WTC11 (cell line): ENCODE measurements around the gene IVD. TPM values are rescaled to one million over a fixed set of nuclear protein-coding genes. Genes with fewer than 3 reads are reported as not detected.

Experiments
- ATAC-seq: fragments of 200-7000 bp; cut with Tn5 transposase; 2 replicates; pipeline ENCODE4 v1.10.0; 2021; ENCODE audit warnings: mild to moderate bottlenecking, moderate library complexity
- CTCF ChIA-PET: fragments of 300-600 bp; sonication (Branson Sonifier 250); formaldehyde crosslinking; loops from one replicate; lab custom pipeline; 2021; ENCODE audit warnings: antibody characterized with exemption; lab: Charles Lee
- POLR2A ChIA-PET: fragments of 350-600 bp; sonication (Branson Sonifier 250); formaldehyde crosslinking; loops from one replicate; lab custom pipeline; 2021; ENCODE audit warnings: antibody characterized with exemption; lab: Charles Lee
- DNase-seq: peaks from one replicate; pipeline ENCODE4 v3.0.0; 2021; ENCODE audit warnings: low spot score
- H3K27ac Mint-ChIP-seq: 2 replicates; pipeline ENCODE4 v1.8.0; 2021; ENCODE audit warnings: mixed read lengths
- H3K27me3 Mint-ChIP-seq: 2 replicates; pipeline ENCODE4 v1.8.0; 2021; ENCODE audit warnings: low read depth, mild to moderate bottlenecking, moderate library complexity, mixed read lengths
- H3K36me3 Mint-ChIP-seq: 2 replicates; pipeline ENCODE4 v1.8.0; 2021; ENCODE audit warnings: mixed read lengths
- H3K4me1 Mint-ChIP-seq: 2 replicates; pipeline ENCODE4 v1.8.0; 2022; ENCODE audit warnings: mixed read lengths
- H3K4me3 Mint-ChIP-seq: 2 replicates; pipeline ENCODE4 v1.8.0; 2021; ENCODE audit warnings: mild to moderate bottlenecking, moderate library complexity, mixed read lengths
- H3K9me3 Mint-ChIP-seq: 2 replicates; pipeline ENCODE4 v1.8.0; 2021; ENCODE audit warnings: mixed read lengths
- CBFB ChIP-seq: sonication (generic); formaldehyde crosslinking; IDR thresholded peaks from 2 replicates; pipeline ENCODE4 v1.8.1; 2022; ENCODE audit warnings: mild to moderate bottlenecking, low read depth, missing genetic modification reagents
- ESRRA ChIP-seq: sonication (generic); formaldehyde crosslinking; IDR thresholded peaks from 2 replicates; pipeline ENCODE4 v1.8.1; 2022; ENCODE audit warnings: mild to moderate bottlenecking, missing genetic modification reagents, borderline replicate concordance
- ETV6 ChIP-seq: sonication (generic); formaldehyde crosslinking; IDR thresholded peaks from 2 replicates; pipeline ENCODE4 v1.8.1; 2022; ENCODE audit warnings: mild to moderate bottlenecking, missing genetic modification reagents
- FOXJ3 ChIP-seq: sonication (generic); formaldehyde crosslinking; IDR thresholded peaks from 2 replicates; pipeline ENCODE4 v1.9.0; 2021; ENCODE audit warnings: missing genetic modification reagents, mild to moderate bottlenecking, borderline replicate concordance
- GRHL2 ChIP-seq: fragments of 250-450 bp; sonication (Bioruptor Pico); IDR thresholded peaks from 2 replicates; pipeline ENCODE4 v1.8.0; 2022; ENCODE audit warnings: mild to moderate bottlenecking, moderate library complexity; ENCODE audit not compliant: insufficient replicate concordance, severe bottlenecking
- GTF2I ChIP-seq: fragments of 250-450 bp; sonication (Bioruptor Pico); conservative IDR thresholded peaks from 2 replicates; pipeline ENCODE4 v1.4.0; 2021; ENCODE audit warnings: mild to moderate bottlenecking
- JUN ChIP-seq: sonication (generic); formaldehyde crosslinking; IDR thresholded peaks from 2 replicates; pipeline ENCODE4 v1.8.0; 2023; ENCODE audit warnings: mild to moderate bottlenecking, missing genetic modification reagents
- NFATC4 ChIP-seq: fragments of 250-450 bp; sonication (Bioruptor Pico); IDR thresholded peaks from 2 replicates; pipeline ENCODE4 v1.9.0; 2021; ENCODE audit warnings: mild to moderate bottlenecking
- NR2C2 ChIP-seq: sonication (generic); formaldehyde crosslinking; IDR thresholded peaks from 2 replicates; pipeline ENCODE4 v1.8.0; 2022; ENCODE audit warnings: mild to moderate bottlenecking, missing genetic modification reagents
- RELA ChIP-seq: sonication (generic); formaldehyde crosslinking; IDR thresholded peaks from 2 replicates; pipeline ENCODE4 v1.8.1; 2022; ENCODE audit warnings: missing genetic modification reagents, mild to moderate bottlenecking, borderline replicate concordance
- RORB ChIP-seq: fragments of 250-450 bp; sonication (Bioruptor Pico); IDR thresholded peaks from 2 replicates; pipeline ENCODE4 v1.9.0; 2021; ENCODE audit warnings: mild to moderate bottlenecking
- SMAD4 ChIP-seq: sonication (generic); formaldehyde crosslinking; IDR thresholded peaks from 2 replicates; pipeline ENCODE4 v1.8.0; 2022; ENCODE audit warnings: mild to moderate bottlenecking, missing genetic modification reagents
- TP53 ChIP-seq: sonication (generic); formaldehyde crosslinking; IDR thresholded peaks from 2 replicates; pipeline ENCODE4 v1.8.1; 2023; ENCODE audit warnings: mild to moderate bottlenecking, missing genetic modification reagents
- ZNF138 ChIP-seq: sonication (generic); formaldehyde crosslinking; conservative IDR thresholded peaks from 2 replicates; pipeline ENCODE4 v1.8.1; 2022; ENCODE audit warnings: mild to moderate bottlenecking, moderate library complexity, missing genetic modification reagents
- ZNF232 ChIP-seq: sonication (generic); formaldehyde crosslinking; IDR thresholded peaks from 2 replicates; pipeline ENCODE4 v1.8.0; 2022; ENCODE audit warnings: mild to moderate bottlenecking, missing genetic modification reagents
- total RNA-seq: library from RNA; stranded (reverse); gene quantifications from 3 replicates; pipeline ENCODE4 v1.2.3, GENCODE V29; 2021
- TF ChIP-seq, protein P1 (sequence below): sonication (generic); formaldehyde crosslinking; IDR thresholded peaks from 2 replicates; pipeline ENCODE4 v1.8.0; 2022; ENCODE audit warnings: mild to moderate bottlenecking, missing genetic modification reagents
- TF ChIP-seq, protein P2 (sequence below): fragments of 250-450 bp; sonication (Bioruptor Pico); conservative IDR thresholded peaks from 2 replicates; pipeline ENCODE4 v1.9.0; 2021; ENCODE audit warnings: mild to moderate bottlenecking
- TF ChIP-seq, protein P3 (sequence below): sonication (generic); formaldehyde crosslinking; IDR thresholded peaks from 2 replicates; pipeline ENCODE4 v1.8.1; 2022; ENCODE audit warnings: mild to moderate bottlenecking, moderate library complexity, missing genetic modification reagents
- TF ChIP-seq, protein P4 (sequence below): sonication (generic); formaldehyde crosslinking; IDR thresholded peaks from 2 replicates; pipeline ENCODE4 v1.8.1; 2023; ENCODE audit warnings: mild to moderate bottlenecking, missing genetic modification reagents
- TF ChIP-seq, protein P5 (sequence below): sonication (generic); formaldehyde crosslinking; conservative IDR thresholded peaks from 2 replicates; pipeline ENCODE4 v1.8.1; 2023; ENCODE audit warnings: mild to moderate bottlenecking, low read depth, missing genetic modification reagents, moderate library complexity
- TF ChIP-seq, protein P6 (sequence below): sonication (generic); formaldehyde crosslinking; IDR thresholded peaks from 2 replicates; pipeline ENCODE4 v1.8.1; 2023; ENCODE audit warnings: mild to moderate bottlenecking, missing genetic modification reagents
- TF ChIP-seq, protein P7 (sequence below): fragments of 250-450 bp; sonication (Bioruptor Pico); IDR thresholded peaks from 2 replicates; pipeline ENCODE4 v1.9.0; 2021; ENCODE audit warnings: mild to moderate bottlenecking

The IVD gene
- total RNA-seq, 1 experiment from 2014 or later = 96.1 TPM

DNA sequence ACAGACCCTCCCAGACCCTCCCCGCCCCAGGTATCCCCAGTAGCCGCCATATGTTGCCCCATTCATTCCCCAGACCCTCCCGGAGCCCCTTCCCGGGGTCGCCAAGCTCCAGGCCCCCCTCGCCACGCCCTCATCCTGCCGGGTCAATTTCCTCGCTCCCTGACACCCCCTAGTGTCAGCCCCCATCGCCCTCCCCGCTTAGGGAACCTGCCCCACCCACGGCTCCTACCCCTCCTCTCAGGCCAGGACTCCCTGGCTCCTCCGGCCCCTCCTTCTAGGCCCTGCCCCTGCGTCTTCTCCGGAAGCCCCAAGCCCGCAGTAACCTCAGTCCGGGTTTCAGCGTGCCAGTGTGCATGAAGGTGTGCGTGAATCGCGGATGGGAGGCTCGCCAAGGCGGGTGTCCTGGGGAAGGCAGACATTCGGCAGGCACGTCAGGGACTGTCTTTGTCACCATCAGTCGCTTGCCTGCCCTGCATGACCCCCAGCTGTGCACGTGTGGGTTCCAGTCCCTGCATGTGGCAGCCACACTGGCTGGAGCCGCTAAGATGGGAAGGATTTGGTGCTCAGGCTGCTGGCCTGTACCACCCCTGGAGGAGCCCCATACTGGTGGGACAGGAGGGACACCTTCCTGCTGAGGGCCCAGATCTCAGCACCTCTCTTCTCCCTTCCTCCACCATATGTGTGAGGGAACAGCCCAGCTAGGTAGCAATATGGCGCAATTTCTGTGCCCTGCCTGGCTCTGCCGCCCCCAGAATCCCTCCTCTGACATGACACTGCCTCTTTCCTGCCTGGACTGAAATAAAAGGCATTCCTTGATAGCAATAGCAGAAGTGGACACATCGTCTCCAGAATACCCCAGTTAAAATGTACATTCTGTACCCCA is 46.9 kb upstream of the IVD start (continued):
- peak; percentile 34; the same call in 1 of the 2 replicates for TF ChIP-seq ETV6
- TF ChIP-seq, protein P1, sequence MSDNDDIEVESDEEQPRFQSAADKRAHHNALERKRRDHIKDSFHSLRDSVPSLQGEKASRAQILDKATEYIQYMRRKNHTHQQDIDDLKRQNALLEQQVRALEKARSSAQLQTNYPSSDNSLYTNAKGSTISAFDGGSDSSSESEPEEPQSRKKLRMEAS = 0 out of 2 replicates have a peak, but pooled peaks have one; percentile 50
- TF ChIP-seq JUN (CRISPR knock-in tag) = no peak

DNA sequence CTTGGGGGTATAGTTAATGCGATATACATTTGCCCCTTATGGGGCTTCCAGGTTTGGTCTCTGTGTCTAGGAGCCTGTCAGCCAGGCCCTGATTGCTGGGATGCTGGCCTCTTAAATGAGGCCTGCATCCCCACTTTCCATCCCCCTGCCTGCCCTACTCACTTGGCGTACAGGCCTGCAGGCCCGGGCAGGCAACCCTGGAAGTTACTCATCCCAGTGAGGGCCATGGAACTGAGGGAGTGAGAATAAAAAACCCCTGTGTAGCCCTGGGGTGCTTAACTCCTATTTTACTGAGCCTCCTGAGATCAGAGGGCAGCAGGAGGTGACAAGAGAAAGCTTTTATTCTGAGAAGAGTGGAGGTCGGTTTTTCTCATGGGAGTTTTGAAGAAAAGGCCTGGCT is 45.6 kb upstream of the IVD start:
- no peak for TF ChIP-seq TP53 (CRISPR knock-in tag)
- no peak for TF ChIP-seq SMAD4 (CRISPR knock-in tag)
- TF ChIP-seq NR2C2 (CRISPR knock-in tag) = no peak
- TF ChIP-seq ZNF232 = no peak
- TF ChIP-seq, protein P2, sequence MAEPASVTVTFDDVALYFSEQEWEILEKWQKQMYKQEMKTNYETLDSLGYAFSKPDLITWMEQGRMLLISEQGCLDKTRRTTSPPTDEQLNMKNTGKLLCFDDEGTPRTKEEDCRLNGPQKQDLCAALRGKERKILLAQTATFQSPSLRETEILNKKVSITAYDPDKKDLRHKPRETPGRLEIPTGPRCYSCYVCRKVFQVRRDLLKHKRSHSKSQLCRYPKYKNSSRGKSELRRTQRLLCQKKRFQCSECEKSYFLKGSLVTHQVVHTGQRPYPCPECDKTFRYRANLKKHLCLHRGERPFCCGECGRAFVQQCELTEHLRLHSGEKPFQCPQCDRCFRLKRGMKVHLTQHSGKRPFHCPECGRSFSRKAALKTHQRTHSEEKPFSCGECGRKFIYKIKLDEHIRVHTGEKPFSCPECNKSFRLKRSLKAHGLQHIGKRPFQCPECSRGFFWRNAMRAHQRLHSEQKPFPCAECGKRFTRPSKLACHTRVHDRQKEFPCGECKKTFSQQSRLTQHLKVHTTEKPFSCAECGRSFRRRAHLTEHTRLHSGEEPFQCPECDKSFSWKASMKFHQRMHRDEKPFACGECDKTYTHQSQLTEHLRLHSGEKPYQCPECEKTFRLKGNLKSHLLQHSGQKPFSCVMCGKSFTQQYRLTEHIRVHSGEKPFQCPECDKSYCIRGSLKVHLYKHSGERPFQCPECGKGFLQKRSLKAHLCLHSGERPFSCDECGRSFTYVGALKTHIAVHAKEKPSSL (CRISPR knock-in tag) = no peak
- TF ChIP-seq, protein P3, sequence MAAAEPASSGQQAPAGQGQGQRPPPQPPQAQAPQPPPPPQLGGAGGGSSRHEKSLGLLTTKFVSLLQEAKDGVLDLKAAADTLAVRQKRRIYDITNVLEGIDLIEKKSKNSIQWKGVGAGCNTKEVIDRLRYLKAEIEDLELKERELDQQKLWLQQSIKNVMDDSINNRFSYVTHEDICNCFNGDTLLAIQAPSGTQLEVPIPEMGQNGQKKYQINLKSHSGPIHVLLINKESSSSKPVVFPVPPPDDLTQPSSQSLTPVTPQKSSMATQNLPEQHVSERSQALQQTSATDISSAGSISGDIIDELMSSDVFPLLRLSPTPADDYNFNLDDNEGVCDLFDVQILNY = no peak
- TF ChIP-seq RORB (CRISPR knock-in tag) = no peak
- ChIA-PET POLR2A (no interaction called here), CTCF (no interaction called here)
- Mint-ChIP-seq H3K27me3 (peaks cover 34% of the 10 kb centered on the region), H3K4me3 (0 out of 2 replicates have a peak overlapping the region, but pooled peaks have one; percentile 78), H3K36me3 (no peaks in the 10 kb centered on the region), H3K27ac (no peak overlapping the region), H3K9me3 (no peaks in the 10 kb centered on the region), H3K4me1 (peaks cover 13% of the 10 kb centered on the region)
- DNase-seq (no peak), ATAC-seq (no peak)

DNA sequence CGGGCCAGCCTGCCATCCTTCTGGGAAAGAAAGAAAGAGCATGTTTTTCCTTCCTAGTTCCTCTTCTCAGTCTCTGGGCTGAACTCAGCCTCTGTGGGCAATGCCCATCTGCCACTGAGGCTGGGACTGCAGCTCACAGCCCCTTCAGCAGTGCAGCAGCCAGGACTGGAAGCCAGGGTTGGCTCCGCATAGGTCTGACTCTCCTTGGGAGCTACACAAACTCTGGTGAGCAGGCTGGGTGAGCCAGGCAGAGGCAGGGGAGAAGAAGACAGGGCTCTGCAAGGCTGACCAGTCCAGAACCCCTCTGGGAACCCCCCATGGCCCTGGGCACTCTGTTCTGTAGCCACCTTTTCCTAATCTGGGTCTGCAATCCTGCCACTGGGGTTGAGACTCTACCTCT is 44.0 kb upstream of the IVD start:
- peaks cover 8% of the 10 kb centered on the region for H3K4me1 Mint-ChIP-seq
- ChIA-PET POLR2A (no interaction called here), CTCF (interaction anchor here (0.6 to 3.1 kb wide), 2 partner anchors 17 to 23 kb away, joined by 4 to 10 read pairs; no protein-coding TSS in a partner anchor)
- no peak overlapping the region for H3K27ac Mint-ChIP-seq
- peaks cover 30% of the 10 kb centered on the region for H3K27me3 Mint-ChIP-seq
- DNase-seq (no peak), ATAC-seq (no peak)
- H3K9me3 Mint-ChIP-seq = no peaks in the 10 kb centered on the region
- H3K4me3 Mint-ChIP-seq = no peak overlapping the region
- no peaks in the 10 kb centered on the region for H3K36me3 Mint-ChIP-seq
- TF ChIP-seq FOXJ3 (no peak), ZNF138 (CRISPR knock-in tag) (no peak), GRHL2 (no peak), CBFB (no peak), ESRRA (CRISPR knock-in tag) (no peak), RELA (CRISPR knock-in tag) (no peak), NFATC4 (no peak), GTF2I (no peak)
- TF ChIP-seq, protein P4, sequence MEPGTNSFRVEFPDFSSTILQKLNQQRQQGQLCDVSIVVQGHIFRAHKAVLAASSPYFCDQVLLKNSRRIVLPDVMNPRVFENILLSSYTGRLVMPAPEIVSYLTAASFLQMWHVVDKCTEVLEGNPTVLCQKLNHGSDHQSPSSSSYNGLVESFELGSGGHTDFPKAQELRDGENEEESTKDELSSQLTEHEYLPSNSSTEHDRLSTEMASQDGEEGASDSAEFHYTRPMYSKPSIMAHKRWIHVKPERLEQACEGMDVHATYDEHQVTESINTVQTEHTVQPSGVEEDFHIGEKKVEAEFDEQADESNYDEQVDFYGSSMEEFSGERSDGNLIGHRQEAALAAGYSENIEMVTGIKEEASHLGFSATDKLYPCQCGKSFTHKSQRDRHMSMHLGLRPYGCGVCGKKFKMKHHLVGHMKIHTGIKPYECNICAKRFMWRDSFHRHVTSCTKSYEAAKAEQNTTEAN (CRISPR knock-in tag) = no peak
- TF ChIP-seq, protein P5, sequence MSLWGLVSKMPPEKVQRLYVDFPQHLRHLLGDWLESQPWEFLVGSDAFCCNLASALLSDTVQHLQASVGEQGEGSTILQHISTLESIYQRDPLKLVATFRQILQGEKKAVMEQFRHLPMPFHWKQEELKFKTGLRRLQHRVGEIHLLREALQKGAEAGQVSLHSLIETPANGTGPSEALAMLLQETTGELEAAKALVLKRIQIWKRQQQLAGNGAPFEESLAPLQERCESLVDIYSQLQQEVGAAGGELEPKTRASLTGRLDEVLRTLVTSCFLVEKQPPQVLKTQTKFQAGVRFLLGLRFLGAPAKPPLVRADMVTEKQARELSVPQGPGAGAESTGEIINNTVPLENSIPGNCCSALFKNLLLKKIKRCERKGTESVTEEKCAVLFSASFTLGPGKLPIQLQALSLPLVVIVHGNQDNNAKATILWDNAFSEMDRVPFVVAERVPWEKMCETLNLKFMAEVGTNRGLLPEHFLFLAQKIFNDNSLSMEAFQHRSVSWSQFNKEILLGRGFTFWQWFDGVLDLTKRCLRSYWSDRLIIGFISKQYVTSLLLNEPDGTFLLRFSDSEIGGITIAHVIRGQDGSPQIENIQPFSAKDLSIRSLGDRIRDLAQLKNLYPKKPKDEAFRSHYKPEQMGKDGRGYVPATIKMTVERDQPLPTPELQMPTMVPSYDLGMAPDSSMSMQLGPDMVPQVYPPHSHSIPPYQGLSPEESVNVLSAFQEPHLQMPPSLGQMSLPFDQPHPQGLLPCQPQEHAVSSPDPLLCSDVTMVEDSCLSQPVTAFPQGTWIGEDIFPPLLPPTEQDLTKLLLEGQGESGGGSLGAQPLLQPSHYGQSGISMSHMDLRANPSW (CRISPR knock-in tag) = no peak
- TF ChIP-seq, protein P6, sequence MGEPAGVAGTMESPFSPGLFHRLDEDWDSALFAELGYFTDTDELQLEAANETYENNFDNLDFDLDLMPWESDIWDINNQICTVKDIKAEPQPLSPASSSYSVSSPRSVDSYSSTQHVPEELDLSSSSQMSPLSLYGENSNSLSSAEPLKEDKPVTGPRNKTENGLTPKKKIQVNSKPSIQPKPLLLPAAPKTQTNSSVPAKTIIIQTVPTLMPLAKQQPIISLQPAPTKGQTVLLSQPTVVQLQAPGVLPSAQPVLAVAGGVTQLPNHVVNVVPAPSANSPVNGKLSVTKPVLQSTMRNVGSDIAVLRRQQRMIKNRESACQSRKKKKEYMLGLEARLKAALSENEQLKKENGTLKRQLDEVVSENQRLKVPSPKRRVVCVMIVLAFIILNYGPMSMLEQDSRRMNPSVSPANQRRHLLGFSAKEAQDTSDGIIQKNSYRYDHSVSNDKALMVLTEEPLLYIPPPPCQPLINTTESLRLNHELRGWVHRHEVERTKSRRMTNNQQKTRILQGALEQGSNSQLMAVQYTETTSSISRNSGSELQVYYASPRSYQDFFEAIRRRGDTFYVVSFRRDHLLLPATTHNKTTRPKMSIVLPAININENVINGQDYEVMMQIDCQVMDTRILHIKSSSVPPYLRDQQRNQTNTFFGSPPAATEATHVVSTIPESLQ = no peak
- TF ChIP-seq, protein P7, sequence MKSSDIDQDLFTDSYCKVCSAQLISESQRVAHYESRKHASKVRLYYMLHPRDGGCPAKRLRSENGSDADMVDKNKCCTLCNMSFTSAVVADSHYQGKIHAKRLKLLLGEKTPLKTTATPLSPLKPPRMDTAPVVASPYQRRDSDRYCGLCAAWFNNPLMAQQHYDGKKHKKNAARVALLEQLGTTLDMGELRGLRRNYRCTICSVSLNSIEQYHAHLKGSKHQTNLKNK (CRISPR knock-in tag) = no peak
